Left lung (tissue), 10 donors: ENCODE measurements around the gene IQCF6. TPM values are rescaled to one million over a fixed set of nuclear protein-coding genes. Genes with fewer than 3 reads are reported as not detected.
"Not testable (repeated sequence)": the region's sequence is repeated elsewhere in the genome, so short reads cannot be mapped to it uniquely, and the experiment has no call there.

Source experiments
- ATAC-seq: fragments of 200-7000 bp; cut with Tn5 transposase; one replicate; pipeline ENCODE4 v1.9.1; 2020; ENCODE audit warnings: moderate library complexity
- DNase-seq, 4 donors: peaks; one replicate each; pipeline ENCODE4 v3.0.0-alpha.2; 2013 to 2020
- H3K27ac ChIP-seq, 2 donors: fragments of 200-600 bp; sonication (generic) in 1 of 2; one replicate each; pipeline versions ENCODE4 v1.5.0 to v1.8.0; 2020 to 2021
- H3K27me3 ChIP-seq, 2 donors: fragments of 200-600 bp; sonication (generic) in 1 of 2; one replicate each; pipeline versions ENCODE4 v1.5.0 to v1.8.0; 2020 to 2021
- H3K36me3 ChIP-seq, 2 donors: fragments of 200-600 bp; sonication (generic) in 1 of 2; one replicate each; pipeline versions ENCODE4 v1.5.0 to v1.8.0; 2020 to 2021
- H3K4me1 ChIP-seq, 2 donors: fragments of 200-600 bp; one replicate each; pipeline ENCODE4 v1.8.0; 2021
- H3K4me3 ChIP-seq, 2 donors: fragments of 200-600 bp; sonication (generic) in 1 of 2; one replicate each; pipeline versions ENCODE4 v1.5.0 to v1.8.0; 2020 to 2021; ENCODE audit warnings: mild to moderate bottlenecking in 1 of 2
- H3K9me3 ChIP-seq, 2 donors: fragments of 200-600 bp; sonication (generic) in 1 of 2; one replicate each; pipeline versions ENCODE4 v1.5.0 to v1.8.0; 2020 to 2021
- intact Hi-C, 2 donors: fragments of 100-400 bp; cut with DNase I; formaldehyde crosslinking; loops; one replicate each; pipeline versions ENCODE4 v1.11.2 to v1.14.2; 2022
- polyA plus RNA-seq, 6 donors: library from polyadenylated mRNA; unstranded; fragments of 120-200 nt; gene quantifications; one replicate each; pipeline ENCODE4 v1.2.1, GENCODE V29; 2013; ENCODE audit not compliant: insufficient read length in 6 of 6
- total RNA-seq, 2 donors: library from RNA; stranded (reverse); fragmentation: NEBNext Ultra II Directional; extraction: Animal tissue kit (Norgen Biotek cat#: 25700); gene quantifications; one replicate each; pipeline ENCODE4 v1.2.1, GENCODE V29; 2021
- TF ChIP-seq, protein P1 (sequence below), 2 donors: fragments of 200-600 bp; sonication (generic) in 1 of 2; IDR thresholded peaks; one replicate each; pipeline versions ENCODE4 v1.5.0 to v1.8.0; 2021; ENCODE audit warnings: antibody characterized with exemption in 2 of 2
- donor health status: DM: no; HTN: yes; CAD: no.
- donor health status: DM: no; HTN: no; CAD: no.

Gene IQCF6
- total and polyA plus RNA-seq, 8 donors: not detected

DNA sequence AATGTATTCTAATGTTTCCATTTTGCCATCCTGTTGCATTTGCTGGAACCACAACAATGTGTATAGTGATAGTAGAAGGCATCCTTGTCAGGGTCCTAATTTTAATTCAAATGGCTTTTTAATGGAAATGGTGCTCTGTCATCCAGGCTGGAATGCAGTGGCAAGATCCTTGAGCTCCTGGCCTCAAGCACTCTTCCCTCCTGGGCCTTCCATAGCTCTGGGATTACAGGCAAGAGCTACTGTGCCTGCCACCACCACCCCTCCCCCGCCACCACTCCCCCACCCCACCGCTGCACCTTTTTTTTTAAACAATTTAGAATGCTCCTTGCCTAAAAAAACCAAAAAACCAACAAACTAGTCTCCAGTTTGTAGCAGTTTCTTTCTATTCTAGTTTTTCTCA lies 15.2 kb upstream of the IQCF6 start:
- ATAC-seq: no peak
- Histone ChIP-seq H3K4me1 (no peaks in the 10 kb centered on the region), H3K36me3 (no peaks in the 10 kb centered on the region), H3K9me3 (no peaks in the 10 kb centered on the region), H3K27ac (no peak overlapping the region), H3K4me3 (no peak overlapping the region), H3K27me3 (peaks cover 3 to 40% of the 10 kb centered on the region in 2 donors)
- intact Hi-C loops: no loop called here
- TF ChIP-seq, protein P1, sequence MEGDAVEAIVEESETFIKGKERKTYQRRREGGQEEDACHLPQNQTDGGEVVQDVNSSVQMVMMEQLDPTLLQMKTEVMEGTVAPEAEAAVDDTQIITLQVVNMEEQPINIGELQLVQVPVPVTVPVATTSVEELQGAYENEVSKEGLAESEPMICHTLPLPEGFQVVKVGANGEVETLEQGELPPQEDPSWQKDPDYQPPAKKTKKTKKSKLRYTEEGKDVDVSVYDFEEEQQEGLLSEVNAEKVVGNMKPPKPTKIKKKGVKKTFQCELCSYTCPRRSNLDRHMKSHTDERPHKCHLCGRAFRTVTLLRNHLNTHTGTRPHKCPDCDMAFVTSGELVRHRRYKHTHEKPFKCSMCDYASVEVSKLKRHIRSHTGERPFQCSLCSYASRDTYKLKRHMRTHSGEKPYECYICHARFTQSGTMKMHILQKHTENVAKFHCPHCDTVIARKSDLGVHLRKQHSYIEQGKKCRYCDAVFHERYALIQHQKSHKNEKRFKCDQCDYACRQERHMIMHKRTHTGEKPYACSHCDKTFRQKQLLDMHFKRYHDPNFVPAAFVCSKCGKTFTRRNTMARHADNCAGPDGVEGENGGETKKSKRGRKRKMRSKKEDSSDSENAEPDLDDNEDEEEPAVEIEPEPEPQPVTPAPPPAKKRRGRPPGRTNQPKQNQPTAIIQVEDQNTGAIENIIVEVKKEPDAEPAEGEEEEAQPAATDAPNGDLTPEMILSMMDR (IDR thresholded peaks at IDR 0.05): no peak
- no peak for DNase-seq

DNA sequence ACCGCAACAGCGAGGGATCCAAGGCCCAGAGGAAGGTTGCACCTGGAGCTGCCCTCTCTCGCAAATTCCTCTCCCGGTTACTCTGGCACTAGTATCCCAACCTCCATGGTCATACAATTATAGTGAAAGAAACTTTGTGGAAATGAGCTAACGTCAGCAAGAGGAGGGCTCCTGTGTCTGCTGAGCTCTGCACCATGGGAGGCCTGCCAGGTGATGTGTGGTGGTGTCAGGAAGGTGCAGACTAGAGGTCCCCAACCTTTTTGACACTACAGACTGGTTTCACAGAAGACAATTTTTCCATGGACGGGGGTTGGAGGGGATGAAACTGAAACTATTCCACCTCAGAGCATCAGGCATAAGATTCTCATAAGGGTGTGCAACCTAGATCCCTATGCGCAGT lies 13.2 kb upstream of the IQCF6 start:
- Histone ChIP-seq H3K27ac (no peak overlapping the region), H3K9me3 (no peaks in the 10 kb centered on the region), H3K36me3 (no peaks in the 10 kb centered on the region), H3K4me3 (no peak overlapping the region), H3K27me3 (peaks cover 3 to 25% of the 10 kb centered on the region in 2 donors), H3K4me1 (no peaks in the 10 kb centered on the region)
- intact Hi-C loops: no loop called here
- ATAC-seq (no peak), DNase-seq (no peak)
- TF ChIP-seq, protein P1 (IDR thresholded peaks at IDR 0.05): no peak

DNA sequence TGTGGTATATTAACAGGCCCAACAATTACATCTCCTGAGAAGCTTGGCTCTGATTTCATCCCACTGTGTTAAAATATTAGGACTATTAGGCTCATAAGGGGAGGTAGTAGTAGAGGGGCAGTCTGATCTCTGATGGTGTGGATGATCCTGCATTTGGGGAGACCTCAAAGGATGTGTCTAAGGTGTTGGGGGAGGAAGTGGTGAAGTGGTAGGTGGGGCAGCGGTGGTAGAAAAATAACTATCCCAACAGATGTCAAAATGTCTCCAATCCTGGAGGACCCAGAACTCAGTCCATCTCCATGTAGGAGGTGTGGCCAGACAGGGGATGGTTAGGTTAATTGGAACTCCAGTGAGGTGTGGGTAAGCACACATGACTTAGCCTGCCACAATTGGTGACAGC lies 10.4 kb upstream of the IQCF6 start:
- Histone ChIP-seq H3K9me3 (no peaks in the 10 kb centered on the region), H3K27ac (no peak overlapping the region), H3K27me3 (no peaks in the 10 kb centered on the region), H3K36me3 (no peaks in the 10 kb centered on the region), H3K4me3 (no peak overlapping the region), H3K4me1 (no peaks in the 10 kb centered on the region)
- DNase-seq: no peak
- TF ChIP-seq, protein P1 (IDR thresholded peaks at IDR 0.05): no peak
- intact Hi-C loops: no loop called here
- ATAC-seq: no peak

DNA sequence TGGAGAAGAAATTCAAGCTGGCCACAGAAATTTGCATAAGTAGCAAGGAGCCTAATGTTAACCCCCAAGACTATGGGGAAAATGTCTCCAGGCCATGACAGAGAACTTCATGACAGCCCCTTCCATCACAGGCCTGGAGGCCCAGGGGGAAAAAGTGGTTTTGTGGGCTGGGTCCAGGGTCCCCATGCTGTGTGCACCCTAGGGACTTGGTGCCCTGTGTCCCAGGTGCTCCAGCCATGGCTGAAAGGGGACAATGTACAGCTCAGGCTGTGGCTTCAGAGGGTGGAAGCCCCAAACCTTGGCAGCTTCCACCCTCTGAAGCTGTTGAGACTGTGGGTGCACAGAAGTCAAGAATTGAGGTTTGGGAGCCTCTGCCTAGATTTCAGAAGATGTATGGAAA lies 8.5 kb upstream of the IQCF6 start:
- H3K27ac ChIP-seq, H3K4me1 ChIP-seq, intact Hi-C loops, DNase-seq, H3K9me3 ChIP-seq, H3K36me3 ChIP-seq, H3K4me3 ChIP-seq, ATAC-seq, H3K27me3 ChIP-seq: not testable (repeated sequence)

DNA sequence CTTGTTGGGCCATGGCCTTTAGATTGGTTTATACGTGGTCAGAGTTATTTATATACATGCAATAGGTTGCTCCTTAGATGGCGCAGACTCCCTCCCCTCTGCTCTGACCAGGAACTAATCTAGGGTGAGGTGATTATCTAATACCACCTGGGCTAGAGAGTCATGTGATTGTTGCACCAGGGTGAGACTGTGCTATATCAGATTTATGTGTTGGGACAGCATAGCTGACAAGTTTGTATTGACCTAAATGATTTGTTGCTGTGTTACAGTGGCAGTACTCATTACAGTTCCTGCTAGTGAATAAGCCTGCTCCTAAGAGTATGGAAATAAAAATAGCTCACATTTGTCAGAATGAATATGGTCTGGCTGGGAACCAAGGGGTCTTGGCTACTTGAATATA lies 7.2 kb upstream of the IQCF6 start:
- intact Hi-C loops: no loop called here
- no peak overlapping the region for H3K4me3 ChIP-seq
- ATAC-seq (no peak), DNase-seq (no peak)
- no peaks in the 10 kb centered on the region for H3K9me3 ChIP-seq
- TF ChIP-seq, protein P1 (IDR thresholded peaks at IDR 0.05): no peak
- H3K4me1 ChIP-seq: no peaks in the 10 kb centered on the region
- no peak overlapping the region for H3K27ac ChIP-seq
- H3K27me3 ChIP-seq: no peaks in the 10 kb centered on the region
- H3K36me3 ChIP-seq: no peaks in the 10 kb centered on the region

DNA sequence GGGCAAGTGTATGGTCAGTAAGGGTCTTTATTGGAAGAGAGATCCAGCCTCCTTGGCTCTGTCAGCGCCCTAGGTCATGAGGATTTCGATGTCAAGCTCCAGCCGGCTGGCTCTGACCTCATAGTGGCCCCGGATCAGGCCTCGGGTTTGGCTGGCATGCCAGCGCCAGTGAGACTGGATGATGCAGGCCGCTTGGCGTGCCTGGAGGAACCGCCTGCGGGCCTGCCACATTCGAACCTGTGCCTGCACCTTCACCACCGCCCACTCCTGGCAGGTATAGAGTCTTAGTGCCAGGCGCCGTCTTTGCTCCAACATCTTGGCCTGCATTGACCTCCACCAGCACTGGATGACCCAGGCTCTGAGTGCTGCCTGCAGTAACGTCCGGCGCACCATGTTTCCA lies 483 bp downstream of the IQCF6 start:
- intact Hi-C loops: no loop called here
- Histone ChIP-seq H3K9me3 (no peaks in the 10 kb centered on the region), H3K4me1 (no peaks in the 10 kb centered on the region), H3K4me3 (no peak overlapping the region), H3K27me3 (peaks cover 0 to 9% of the 10 kb centered on the region in 2 donors), H3K36me3 (no peaks in the 10 kb centered on the region), H3K27ac (no peak overlapping the region)
- DNase-seq (peak in 1 of 4 donors; percentile 64), ATAC-seq (no peak)
- TF ChIP-seq, protein P1 (IDR thresholded peaks at IDR 0.05): no peak
